GM23338 (cell line): ENCODE data around the gene CACNA2D3. TPM values are rescaled to one million over a fixed set of nuclear protein-coding genes. Genes with fewer than 3 reads are reported as not detected.

Experiments used
- ATAC-seq: fragments of 200-7000 bp; cut with Tn5 transposase; 3 replicates; pipeline ENCODE4 v1.9.1; 2020
- DNase-seq: peaks from one replicate; pipeline ENCODE4 v3.0.0-alpha.2; 2015; ENCODE audit warnings: low spot score
- H2AFZ ChIP-seq: fragments of 200-600 bp; sonication (generic); 2 replicates; pipeline ENCODE4 v1.8.0; 2016; ENCODE audit warnings: antibody characterized with exemption, mild to moderate bottlenecking, moderate library complexity
- H3F3A ChIP-seq: fragments of 200-600 bp; sonication (generic); replicated peaks from 2 replicates; pipeline ENCODE4 v1.8.0; 2017; ENCODE audit warnings: antibody characterized with exemption, mixed run types, low read depth
- H3K27ac ChIP-seq: fragments of 200-600 bp; sonication (generic); 2 replicates; pipeline ENCODE4 v1.6.1; 2016; ENCODE audit warnings: low read depth
- H3K27me3 ChIP-seq: fragments of 200-600 bp; sonication (generic); 2 replicates; pipeline ENCODE4 v1.8.0; 2016; ENCODE audit warnings: mild to moderate bottlenecking, mixed run types, moderate library complexity; ENCODE audit not compliant: insufficient read depth
- H3K36me3 ChIP-seq: fragments of 200-600 bp; sonication (generic); 2 replicates; pipeline ENCODE4 v1.8.0; 2016; ENCODE audit warnings: mild to moderate bottlenecking; ENCODE audit not compliant: insufficient read depth
- H3K4me1 ChIP-seq: fragments of 200-600 bp; sonication (generic); 2 replicates; pipeline ENCODE4 v1.8.0; 2016; ENCODE audit warnings: mild to moderate bottlenecking, moderate library complexity; ENCODE audit not compliant: insufficient read depth
- H3K4me2 ChIP-seq: fragments of 200-600 bp; sonication (generic); 2 replicates; pipeline ENCODE4 v1.7.1; 2017; ENCODE audit warnings: mixed run types
- H3K4me3 ChIP-seq: fragments of 200-600 bp; sonication (generic); 2 replicates; pipeline ENCODE4 v1.6.1; 2016; ENCODE audit warnings: mixed run types
- H3K79me2 ChIP-seq: fragments of 200-600 bp; sonication (generic); replicated peaks from 2 replicates; pipeline ENCODE4 v1.8.0; 2017; ENCODE audit warnings: mild to moderate bottlenecking; ENCODE audit not compliant: insufficient read depth
- H3K9me2 ChIP-seq: fragments of 200-600 bp; sonication (generic); 2 replicates; pipeline ENCODE4 v1.8.0; 2017; ENCODE audit not compliant: insufficient read depth
- H4K20me1 ChIP-seq: fragments of 200-600 bp; sonication (generic); replicated peaks from 2 replicates; pipeline ENCODE4 v1.8.0; 2017; ENCODE audit warnings: mild to moderate bottlenecking; ENCODE audit not compliant: insufficient read depth
- H3K27ac Mint-ChIP-seq: 2 replicates; pipeline ENCODE4 v1.8.0; 2020; ENCODE audit warnings: inconsistent platforms, mild to moderate bottlenecking, moderate library complexity, mixed read lengths
- H3K27me3 Mint-ChIP-seq: 3 replicates; pipeline ENCODE4 v1.8.0; 2022; ENCODE audit warnings: low read depth, mild to moderate bottlenecking, moderate library complexity, mixed read lengths, inconsistent platforms; ENCODE audit not compliant: insufficient read depth, poor library complexity
- H3K36me3 Mint-ChIP-seq: 3 replicates; pipeline ENCODE4 v1.8.0; 2021; ENCODE audit warnings: low read depth, mild to moderate bottlenecking, inconsistent platforms, moderate library complexity, mixed read lengths
- H3K4me1 Mint-ChIP-seq: 3 replicates; pipeline ENCODE4 v1.8.0; 2020; ENCODE audit warnings: mild to moderate bottlenecking, inconsistent platforms, mixed read lengths
- H3K4me3 Mint-ChIP-seq: 3 replicates; pipeline ENCODE4 v1.8.0; 2021; ENCODE audit warnings: moderate library complexity, mild to moderate bottlenecking, inconsistent platforms, mixed read lengths
- H3K9me3 Mint-ChIP-seq: 3 replicates; pipeline ENCODE4 v1.8.0; 2020; ENCODE audit warnings: moderate library complexity, mild to moderate bottlenecking, inconsistent platforms, mixed read lengths
- CREB1 ChIP-seq: fragments of 250-450 bp; sonication (Bioruptor Pico); IDR thresholded peaks from 2 replicates; pipeline ENCODE4 v1.5.0; 2020; ENCODE audit warnings: low read depth, mild to moderate bottlenecking, moderate library complexity
- CTCF ChIP-seq, 2 experiments: fragments of 200-600 bp in 1 of 2; sonication (generic) in 1 of 2; conservative IDR thresholded peaks; 2 replicates each; pipeline versions ENCODE4 v1.5.1 to v1.6.1; 2016 to 2017; ENCODE audit warnings: antibody characterized with exemption in 2 of 2, low read depth in 2 of 2, mild to moderate bottlenecking in 2 of 2, moderate library complexity in 1 of 2
- ETS1 ChIP-seq: IDR thresholded peaks from 2 replicates; pipeline ENCODE4 v1.6.1; 2016; ENCODE audit warnings: antibody characterized with exemption
- EZH2 ChIP-seq: fragments of 200-600 bp; sonication (generic); IDR thresholded peaks from one replicate; pipeline ENCODE4 v1.8.0; 2017; ENCODE audit warnings: antibody characterized with exemption, mild to moderate bottlenecking, low read depth; ENCODE audit not compliant: unreplicated experiment
- EZH2phosphoT487 ChIP-seq: fragments of 200-600 bp; sonication (generic); IDR thresholded peaks from one replicate; pipeline ENCODE4 v1.8.1; 2018; ENCODE audit warnings: antibody characterized with exemption; ENCODE audit not compliant: unreplicated experiment
- JUNB ChIP-seq: IDR thresholded peaks from one replicate; pipeline ENCODE4 v1.6.1; 2016; ENCODE audit warnings: antibody characterized with exemption; ENCODE audit not compliant: unreplicated experiment
- NANOG ChIP-seq: IDR thresholded peaks from 2 replicates; pipeline ENCODE4 v1.6.1; 2016; ENCODE audit warnings: antibody characterized with exemption, borderline replicate concordance
- POLR2AphosphoS5 ChIP-seq: IDR thresholded peaks from 2 replicates; pipeline ENCODE4 v1.6.1; 2016; ENCODE audit warnings: antibody characterized with exemption, low read depth
- REST ChIP-seq: IDR thresholded peaks from one replicate; pipeline ENCODE4 v1.6.1; 2018; ENCODE audit warnings: antibody characterized with exemption; ENCODE audit not compliant: unreplicated experiment
- STAT1 ChIP-seq: IDR thresholded peaks from one replicate; pipeline ENCODE4 v1.6.1; 2016; ENCODE audit warnings: antibody characterized with exemption; ENCODE audit not compliant: unreplicated experiment
- ZNF114 ChIP-seq: fragments of 250-450 bp; sonication (Bioruptor Pico); IDR thresholded peaks from 2 replicates; pipeline ENCODE4 v1.5.0; 2020; ENCODE audit warnings: mild to moderate bottlenecking, moderate library complexity
- ZNF331 ChIP-seq: fragments of 250-450 bp; sonication (Bioruptor Pico); IDR thresholded peaks from 2 replicates; pipeline ENCODE4 v1.5.0; 2020; ENCODE audit warnings: low read depth, mild to moderate bottlenecking, moderate library complexity
- polyA plus RNA-seq: library from polyadenylated mRNA; unstranded; fragments of >200 nt; fragmentation: Nextera tagmentation; extraction: Ambion mirVana; gene quantifications from 2 replicates; pipeline ENCODE4 v1.2.1, GENCODE V29; 2016
- total RNA-seq: library from RNA; depleted of rRNA; stranded (reverse); fragments of >200 nt; shearing (Covaris generic); gene quantifications from 2 replicates; pipeline ENCODE4 v1.2.3, GENCODE V29; 2014
- TF ChIP-seq, protein P1 (sequence below): fragments of 250-450 bp; sonication (Bioruptor Pico); IDR thresholded peaks from 2 replicates; pipeline ENCODE4 v1.5.0; 2020; ENCODE audit warnings: mild to moderate bottlenecking, moderate library complexity

CACNA2D3 gene
- total and polyA plus RNA-seq, 2 experiments from 2014 or later: 2.2 to 2.3 TPM

DNA sequence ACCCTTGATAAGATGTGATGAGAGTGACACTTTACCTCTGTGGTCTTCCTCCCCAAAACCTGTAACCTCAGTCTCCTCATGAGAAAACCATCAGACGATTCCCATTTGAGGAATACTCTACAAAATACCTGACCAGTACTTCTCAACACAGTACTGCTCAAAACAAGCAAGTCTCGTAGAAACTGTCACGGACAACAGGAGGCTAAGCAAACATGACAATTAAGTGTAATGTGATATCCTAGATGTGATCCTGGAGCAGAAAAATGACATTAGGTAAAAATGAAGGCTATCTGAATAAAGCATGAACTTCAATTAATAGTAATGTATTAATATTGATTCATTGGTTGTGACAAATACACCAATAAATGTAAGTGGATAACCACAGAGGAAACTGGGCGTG, 113.6 kb downstream of the CACNA2D3 start:
- Histone ChIP-seq H3K27me3 (no peaks in the 10 kb centered on the region), H3K27ac (no peak overlapping the region), H3K4me1 (peaks cover 9% of the 10 kb centered on the region; the same call in 1 of the 2 replicates), H3K4me2 (no peak overlapping the region), H4K20me1 (no peaks in the 10 kb centered on the region), H3K36me3 (0 out of 2 replicates have a peak, but pooled peaks cover 2% of the 10 kb centered on the region), H3F3A (no peaks in the 10 kb centered on the region), H3K9me2 (no peaks in the 10 kb centered on the region), H3K4me3 (no peak overlapping the region), H3K79me2 (no peaks in the 10 kb centered on the region), H2AFZ (no peak overlapping the region)
- peaks cover 3% of the 10 kb centered on the region for H3K9me3 Mint-ChIP-seq
- DNase-seq: no peak
- H3K27ac Mint-ChIP-seq: no peak overlapping the region
- H3K27me3 Mint-ChIP-seq: peaks cover 2% of the 10 kb centered on the region
- no peak for ATAC-seq
- H3K36me3 Mint-ChIP-seq: no peaks in the 10 kb centered on the region
- TF ChIP-seq POLR2AphosphoS5: no peak
- no peak for TF ChIP-seq ZNF331 (CRISPR knock-in tag)
- no peak for TF ChIP-seq ZNF114
- no peak for TF ChIP-seq NANOG
- TF ChIP-seq CREB1 (CRISPR knock-in tag): no peak
- TF ChIP-seq, protein P1, sequence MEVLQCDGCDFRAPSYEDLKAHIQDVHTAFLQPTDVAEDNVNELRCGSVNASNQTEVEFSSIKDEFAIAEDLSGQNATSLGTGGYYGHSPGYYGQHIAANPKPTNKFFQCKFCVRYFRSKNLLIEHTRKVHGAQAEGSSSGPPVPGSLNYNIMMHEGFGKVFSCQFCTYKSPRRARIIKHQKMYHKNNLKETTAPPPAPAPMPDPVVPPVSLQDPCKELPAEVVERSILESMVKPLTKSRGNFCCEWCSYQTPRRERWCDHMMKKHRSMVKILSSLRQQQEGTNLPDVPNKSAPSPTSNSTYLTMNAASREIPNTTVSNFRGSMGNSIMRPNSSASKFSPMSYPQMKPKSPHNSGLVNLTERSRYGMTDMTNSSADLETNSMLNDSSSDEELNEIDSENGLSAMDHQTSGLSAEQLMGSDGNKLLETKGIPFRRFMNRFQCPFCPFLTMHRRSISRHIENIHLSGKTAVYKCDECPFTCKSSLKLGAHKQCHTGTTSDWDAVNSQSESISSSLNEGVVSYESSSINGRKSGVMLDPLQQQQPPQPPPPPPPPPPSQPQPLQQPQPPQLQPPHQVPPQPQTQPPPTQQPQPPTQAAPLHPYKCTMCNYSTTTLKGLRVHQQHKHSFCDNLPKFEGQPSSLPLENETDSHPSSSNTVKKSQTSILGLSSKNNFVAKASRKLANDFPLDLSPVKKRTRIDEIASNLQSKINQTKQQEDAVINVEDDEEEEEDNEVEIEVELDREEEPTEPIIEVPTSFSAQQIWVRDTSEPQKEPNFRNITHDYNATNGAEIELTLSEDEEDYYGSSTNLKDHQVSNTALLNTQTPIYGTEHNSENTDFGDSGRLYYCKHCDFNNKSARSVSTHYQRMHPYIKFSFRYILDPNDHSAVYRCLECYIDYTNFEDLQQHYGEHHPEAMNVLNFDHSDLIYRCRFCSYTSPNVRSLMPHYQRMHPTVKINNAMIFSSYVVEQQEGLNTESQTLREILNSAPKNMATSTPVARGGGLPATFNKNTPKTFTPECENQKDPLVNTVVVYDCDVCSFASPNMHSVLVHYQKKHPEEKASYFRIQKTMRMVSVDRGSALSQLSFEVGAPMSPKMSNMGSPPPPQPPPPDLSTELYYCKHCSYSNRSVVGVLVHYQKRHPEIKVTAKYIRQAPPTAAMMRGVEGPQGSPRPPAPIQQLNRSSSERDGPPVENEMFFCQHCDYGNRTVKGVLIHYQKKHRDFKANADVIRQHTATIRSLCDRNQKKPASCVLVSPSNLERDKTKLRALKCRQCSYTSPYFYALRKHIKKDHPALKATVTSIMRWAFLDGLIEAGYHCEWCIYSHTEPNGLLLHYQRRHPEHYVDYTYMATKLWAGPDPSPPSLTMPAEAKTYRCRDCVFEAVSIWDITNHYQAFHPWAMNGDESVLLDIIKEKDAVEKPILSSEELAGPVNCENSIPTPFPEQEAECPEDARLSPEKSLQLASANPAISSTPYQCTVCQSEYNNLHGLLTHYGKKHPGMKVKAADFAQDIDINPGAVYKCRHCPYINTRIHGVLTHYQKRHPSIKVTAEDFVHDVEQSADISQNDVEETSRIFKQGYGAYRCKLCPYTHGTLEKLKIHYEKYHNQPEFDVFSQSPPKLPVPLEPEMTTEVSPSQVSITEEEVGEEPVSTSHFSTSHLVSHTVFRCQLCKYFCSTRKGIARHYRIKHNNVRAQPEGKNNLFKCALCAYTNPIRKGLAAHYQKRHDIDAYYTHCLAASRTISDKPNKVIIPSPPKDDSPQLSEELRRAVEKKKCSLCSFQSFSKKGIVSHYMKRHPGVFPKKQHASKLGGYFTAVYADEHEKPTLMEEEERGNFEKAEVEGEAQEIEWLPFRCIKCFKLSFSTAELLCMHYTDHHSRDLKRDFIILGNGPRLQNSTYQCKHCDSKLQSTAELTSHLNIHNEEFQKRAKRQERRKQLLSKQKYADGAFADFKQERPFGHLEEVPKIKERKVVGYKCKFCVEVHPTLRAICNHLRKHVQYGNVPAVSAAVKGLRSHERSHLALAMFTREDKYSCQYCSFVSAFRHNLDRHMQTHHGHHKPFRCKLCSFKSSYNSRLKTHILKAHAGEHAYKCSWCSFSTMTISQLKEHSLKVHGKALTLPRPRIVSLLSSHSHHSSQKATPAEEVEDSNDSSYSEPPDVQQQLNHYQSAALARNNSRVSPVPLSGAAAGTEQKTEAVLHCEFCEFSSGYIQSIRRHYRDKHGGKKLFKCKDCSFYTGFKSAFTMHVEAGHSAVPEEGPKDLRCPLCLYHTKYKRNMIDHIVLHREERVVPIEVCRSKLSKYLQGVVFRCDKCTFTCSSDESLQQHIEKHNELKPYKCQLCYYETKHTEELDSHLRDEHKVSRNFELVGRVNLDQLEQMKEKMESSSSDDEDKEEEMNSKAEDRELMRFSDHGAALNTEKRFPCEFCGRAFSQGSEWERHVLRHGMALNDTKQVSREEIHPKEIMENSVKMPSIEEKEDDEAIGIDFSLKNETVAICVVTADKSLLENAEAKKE (CRISPR knock-in tag): no peak
- no peak for TF ChIP-seq STAT1
- no peak for TF ChIP-seq CTCF (conservative IDR thresholded peaks at IDR 0.05; ENCODE audit: low read depth in 2 of 2)
- TF ChIP-seq EZH2: no peak
- TF ChIP-seq ETS1: no peak
- TF ChIP-seq EZH2phosphoT487: no peak
- TF ChIP-seq JUNB: no peak
- no peak for TF ChIP-seq REST
- no peak overlapping the region for H3K4me3 Mint-ChIP-seq
- peaks cover 23% of the 10 kb centered on the region for H3K4me1 Mint-ChIP-seq
